Measurements from ENCODE around the gene PGPEP1. TPM values are rescaled to one million over a fixed set of nuclear protein-coding genes. Genes with fewer than 3 reads are reported as not detected.
A peak's percentile ranks its signal among the peaks of the same experiment; 100 is the strongest.

PGPEP1 gene
- total RNA-seq, 4 donors from 2014 or later = 15.6 to 25.2 (median 18.0) TPM

GRCh38 chr19:18388100-18388959 is 47.9 kb downstream of the PGPEP1 start:
- peak; percentile 84 for ATAC-seq (ENCODE audit: low FRiP score)
- TF ChIP-seq, protein P1, sequence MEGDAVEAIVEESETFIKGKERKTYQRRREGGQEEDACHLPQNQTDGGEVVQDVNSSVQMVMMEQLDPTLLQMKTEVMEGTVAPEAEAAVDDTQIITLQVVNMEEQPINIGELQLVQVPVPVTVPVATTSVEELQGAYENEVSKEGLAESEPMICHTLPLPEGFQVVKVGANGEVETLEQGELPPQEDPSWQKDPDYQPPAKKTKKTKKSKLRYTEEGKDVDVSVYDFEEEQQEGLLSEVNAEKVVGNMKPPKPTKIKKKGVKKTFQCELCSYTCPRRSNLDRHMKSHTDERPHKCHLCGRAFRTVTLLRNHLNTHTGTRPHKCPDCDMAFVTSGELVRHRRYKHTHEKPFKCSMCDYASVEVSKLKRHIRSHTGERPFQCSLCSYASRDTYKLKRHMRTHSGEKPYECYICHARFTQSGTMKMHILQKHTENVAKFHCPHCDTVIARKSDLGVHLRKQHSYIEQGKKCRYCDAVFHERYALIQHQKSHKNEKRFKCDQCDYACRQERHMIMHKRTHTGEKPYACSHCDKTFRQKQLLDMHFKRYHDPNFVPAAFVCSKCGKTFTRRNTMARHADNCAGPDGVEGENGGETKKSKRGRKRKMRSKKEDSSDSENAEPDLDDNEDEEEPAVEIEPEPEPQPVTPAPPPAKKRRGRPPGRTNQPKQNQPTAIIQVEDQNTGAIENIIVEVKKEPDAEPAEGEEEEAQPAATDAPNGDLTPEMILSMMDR (IDR thresholded peaks at IDR 0.05) = peak in 2 of 3 donors; percentile 93 to 95
- DNase-seq (ENCODE audit: low spot score) = no peak

GRCh38 chr19:18388960-18389725 is 48.7 kb downstream of the PGPEP1 start:
- no peak for ATAC-seq (ENCODE audit: low FRiP score)
- TF ChIP-seq, protein P1 (IDR thresholded peaks at IDR 0.05) = no peak
- no peak for DNase-seq (ENCODE audit: low spot score)

GRCh38 chr19:18389726-18390064 is 49.3 kb downstream of the PGPEP1 start:
- TF ChIP-seq, protein P1 (IDR thresholded peaks at IDR 0.05) = no peak
- ATAC-seq (ENCODE audit: low FRiP score) (no peak), DNase-seq (ENCODE audit: low spot score) (no peak)

DNA sequence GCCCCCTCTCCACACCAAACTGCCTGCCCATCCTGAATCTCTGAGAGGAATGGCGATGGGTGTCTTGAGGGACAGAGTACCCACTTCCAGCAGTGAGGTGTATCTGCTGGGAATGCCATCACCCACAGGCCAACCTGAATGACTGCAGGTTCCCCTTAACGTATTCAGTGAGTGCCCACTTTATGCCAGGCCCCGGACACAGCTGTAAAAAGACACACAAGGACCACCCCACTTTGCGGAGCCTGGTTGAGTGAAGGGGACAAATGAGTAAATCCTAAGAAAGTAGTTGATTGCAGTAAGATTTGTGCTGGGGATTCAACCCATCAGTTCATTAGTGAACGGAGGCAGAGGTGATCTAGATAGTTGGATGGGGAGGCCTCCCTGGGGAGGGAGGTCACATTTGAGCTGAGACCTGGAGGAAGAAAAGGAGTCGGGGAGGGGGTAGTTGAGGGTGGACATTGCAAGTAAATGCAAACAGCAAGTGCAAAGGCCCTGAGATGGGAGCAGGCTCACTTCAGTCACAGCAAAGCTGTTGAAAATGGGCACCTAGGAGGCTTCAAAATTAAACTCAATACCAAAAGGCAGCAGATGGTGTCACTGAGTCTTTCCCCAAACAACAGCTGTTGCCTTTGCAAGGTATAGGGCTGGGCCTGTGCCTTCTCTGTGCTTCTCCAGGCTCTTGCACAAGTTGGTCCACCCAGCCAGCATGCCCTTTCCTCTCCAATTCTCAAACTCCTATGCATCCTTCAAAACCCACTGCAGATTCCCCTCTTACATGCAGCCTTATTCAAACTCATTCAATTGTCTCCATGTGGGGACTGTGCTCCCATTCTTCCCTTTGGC is 49.9 kb downstream of the PGPEP1 start:
- no peak for DNase-seq (ENCODE audit: low spot score)
- TF ChIP-seq, protein P1 (IDR thresholded peaks at IDR 0.05) = no peak
- no peak for ATAC-seq (ENCODE audit: low FRiP score)

DNA sequence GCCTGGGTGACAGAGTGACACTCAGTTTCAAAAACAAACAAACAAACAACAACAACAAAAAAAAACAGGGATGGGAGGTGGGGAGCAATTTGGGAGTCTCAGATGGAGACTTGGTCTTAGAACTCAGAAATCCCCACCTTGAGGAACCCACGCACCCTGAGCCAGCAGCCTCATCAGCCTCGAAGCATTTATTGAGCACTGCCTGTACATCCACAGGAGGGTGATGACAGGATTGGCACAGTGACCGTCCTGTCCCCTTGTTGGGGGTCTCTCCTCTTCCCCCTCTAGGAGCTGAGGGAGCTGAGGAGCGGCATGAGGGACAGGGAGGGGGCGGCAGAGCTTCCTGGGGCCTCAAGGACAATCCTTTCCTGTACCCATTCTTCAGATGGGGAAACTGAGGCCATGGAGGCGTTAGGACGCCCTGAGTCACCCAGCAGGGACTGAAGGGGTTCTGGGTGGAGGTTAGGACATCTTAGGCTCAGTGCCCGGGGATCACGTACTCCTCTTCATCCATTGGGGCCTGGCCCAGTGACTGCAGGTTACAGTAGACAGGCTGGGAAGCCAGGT is 51.2 kb downstream of the PGPEP1 start:
- ATAC-seq (ENCODE audit: low FRiP score) (no peak), DNase-seq (ENCODE audit: low spot score) (no peak)
- TF ChIP-seq, protein P1 (IDR thresholded peaks at IDR 0.05) = no peak

DNA sequence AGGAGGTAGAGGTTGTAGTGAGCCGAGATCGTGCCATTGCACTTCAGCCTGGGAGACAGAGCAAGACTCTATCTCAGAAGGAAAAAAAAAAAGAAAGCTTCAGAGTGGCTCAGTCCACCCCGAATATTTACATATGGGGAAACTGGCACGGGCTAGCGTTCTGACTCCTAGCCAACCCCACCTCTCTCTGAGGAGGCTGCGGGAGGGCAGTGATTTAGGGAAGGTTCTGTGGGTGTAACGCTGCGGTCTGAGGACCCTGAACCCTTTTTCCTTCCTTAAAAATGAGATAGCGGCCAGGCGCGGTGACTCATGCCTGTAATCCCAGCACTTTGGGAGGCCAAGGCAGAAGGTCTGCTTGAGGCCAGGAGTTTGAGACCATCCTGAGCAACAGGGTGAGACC is 52.0 kb downstream of the PGPEP1 start:
- DNase-seq (ENCODE audit: low spot score) (no peak), ATAC-seq (ENCODE audit: low FRiP score) (no peak)
- TF ChIP-seq, protein P1 (IDR thresholded peaks at IDR 0.05) = no peak
